Uterus (tissue), 2 donors: ENCODE measurements around the gene SLCO2A1.

Experiments
- CTCF ChIP-seq, 4 experiments: fragments of 200-600 bp in 2 of 4; fragments of 450-650 bp in 2 of 4; sonication (generic) in 2 of 4; IDR thresholded peaks; one replicate each; pipeline ENCODE4 v1.5.1; 2016 to 2019; ENCODE audit warnings: antibody characterized with exemption in 4 of 4, mild to moderate bottlenecking in 2 of 4, moderate library complexity in 1 of 4
- POLR2A ChIP-seq, 2 donors: fragments of 450-650 bp; IDR thresholded peaks; one replicate each; pipeline ENCODE4 v1.6.1; 2016; ENCODE audit warnings: antibody characterized with exemption in 2 of 2, mild to moderate bottlenecking in 1 of 2, moderate library complexity in 1 of 2

- TF ChIP-seq CTCF (IDR thresholded peaks at IDR 0.05) (no peak), POLR2A (IDR thresholded peaks at IDR 0.05) (no peak)
Observed at GRCh38 chr3:134059671-134060560, 30.2 kb upstream of the SLCO2A1 start.
